ENCODE measurements around the gene NUBPL.

Gene NUBPL

GRCh38 chr14:31561155-31561846 lies at the start of gene NUBPL:
TSS of gene NUBPL (plus strand) at chr14:31561404. CDS start at chr14:31561440, 36 bp downstream.
- peak; percentile 68 for FAIRE-seq

- FAIRE-seq, result no peak
Observed at GRCh38 chr14:31527087-31527486, 34.1 kb upstream of the NUBPL start.

DNA sequence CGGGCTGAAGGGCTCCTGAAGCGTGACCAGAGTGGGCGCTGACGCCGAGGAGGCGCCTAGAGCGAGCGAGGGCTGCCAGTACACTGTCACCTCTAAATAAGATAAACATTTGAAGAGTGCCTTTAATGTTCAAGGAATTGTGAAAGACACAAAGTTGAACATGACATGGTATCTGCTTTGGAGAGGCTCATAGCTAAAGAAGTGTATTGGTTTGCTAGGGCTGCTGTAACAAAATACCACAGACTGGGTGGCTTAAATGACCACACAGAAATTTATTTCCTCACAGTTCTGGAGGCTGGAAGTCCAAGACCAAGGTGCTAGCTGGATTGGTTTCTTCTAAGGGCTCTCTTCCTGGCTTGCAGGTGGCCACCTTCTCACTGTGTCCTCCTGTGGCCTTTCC lies 33.7 kb upstream of the NUBPL start:
- no peak for FAIRE-seq

DNA sequence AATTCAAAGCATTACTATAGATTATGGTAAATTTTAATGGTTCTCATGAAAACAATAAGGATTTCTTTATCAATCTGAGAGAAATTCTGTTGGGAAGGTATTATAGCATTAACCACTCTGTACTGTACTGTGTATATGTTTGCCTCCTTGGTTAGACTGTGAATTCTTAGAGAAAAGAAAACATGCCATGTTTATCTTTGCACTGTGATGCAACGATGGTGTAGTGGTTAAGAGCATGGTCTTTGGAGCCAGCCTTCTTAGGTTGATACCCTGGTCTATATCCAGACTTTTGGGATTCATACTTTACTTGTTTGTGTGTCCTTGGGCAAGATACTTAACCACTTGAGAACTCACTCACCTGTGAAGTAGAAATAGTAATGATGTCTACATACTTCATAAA lies 32.2 kb upstream of the NUBPL start:
- FAIRE-seq, result no peak

DNA sequence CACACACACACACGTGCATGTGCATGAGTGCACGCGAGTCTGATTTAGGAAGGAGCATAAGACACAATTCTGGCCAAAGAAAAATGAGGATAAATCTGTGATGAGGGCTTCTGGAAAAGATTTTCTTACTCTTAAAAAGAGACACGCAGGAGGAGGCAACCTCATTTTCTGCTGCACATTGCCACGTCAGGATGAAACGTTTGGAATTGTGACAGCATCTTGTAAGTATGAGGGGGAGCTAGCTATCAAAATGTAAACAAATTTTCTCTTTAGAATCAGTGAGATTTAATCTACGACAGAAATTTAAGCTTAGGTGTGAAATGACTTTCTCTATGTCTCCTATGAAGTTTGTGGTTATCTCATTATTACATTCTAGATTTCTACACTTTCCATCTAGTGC lies 31.1 kb upstream of the NUBPL start:
- FAIRE-seq, result no peak

DNA sequence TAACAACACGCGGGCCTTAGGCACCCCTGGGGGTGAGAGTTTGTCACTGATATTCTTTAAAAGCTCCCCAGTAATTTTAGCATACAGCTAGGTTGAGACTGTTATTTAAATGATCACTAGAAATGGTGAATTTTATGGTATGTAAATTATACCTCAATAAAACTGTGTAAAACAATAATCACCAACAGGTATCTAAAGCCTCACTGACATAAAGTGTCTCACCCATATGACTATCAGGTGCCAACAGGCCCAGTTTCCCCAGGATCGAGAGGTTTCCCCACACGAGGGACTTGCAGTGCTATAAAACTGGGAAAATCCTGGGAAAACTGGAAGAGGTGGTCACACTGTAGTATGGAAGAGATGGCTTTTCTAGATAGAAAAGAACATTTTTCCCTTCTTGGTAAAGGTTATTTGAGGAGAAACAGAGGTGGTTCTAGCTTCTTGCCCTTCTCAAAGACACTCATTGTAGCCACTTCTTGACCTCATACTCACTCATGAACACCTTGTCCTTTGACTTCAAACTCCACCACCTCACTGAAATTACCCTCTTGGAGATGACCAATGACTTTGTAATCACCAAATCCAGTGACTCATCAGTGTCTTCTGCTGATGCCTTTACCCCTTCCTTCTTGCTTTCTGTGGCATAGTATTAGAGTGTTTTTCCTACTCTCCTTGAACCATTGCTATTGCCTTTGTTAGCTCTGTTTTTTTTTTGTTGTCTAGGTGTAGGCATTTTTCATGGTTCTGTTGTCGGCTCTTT lies 24.8 kb upstream of the NUBPL start:
- no peak for FAIRE-seq

- FAIRE-seq, result no peak
Observed at GRCh38 chr14:31541702-31542101, 19.5 kb upstream of the NUBPL start.

GRCh38 chr14:31543969-31544799 lies 17.0 kb upstream of the NUBPL start:
- FAIRE-seq, result no peak

GRCh38 chr14:31544816-31545215 lies 16.4 kb upstream of the NUBPL start:
- FAIRE-seq, result no peak

- no peak for FAIRE-seq
Observed at GRCh38 chr14:31545328-31545727, 15.9 kb upstream of the NUBPL start.

GRCh38 chr14:31549817-31550216 lies 11.4 kb upstream of the NUBPL start:
- FAIRE-seq, result no peak

- FAIRE-seq, result no peak
Observed at GRCh38 chr14:31550589-31550988, 10.6 kb upstream of the NUBPL start.

GRCh38 chr14:31556191-31556590 lies 5.0 kb upstream of the NUBPL start:
- FAIRE-seq, result no peak

- FAIRE-seq, result no peak
Observed at GRCh38 chr14:31559939-31560338, 1.3 kb upstream of the NUBPL start.

DNA sequence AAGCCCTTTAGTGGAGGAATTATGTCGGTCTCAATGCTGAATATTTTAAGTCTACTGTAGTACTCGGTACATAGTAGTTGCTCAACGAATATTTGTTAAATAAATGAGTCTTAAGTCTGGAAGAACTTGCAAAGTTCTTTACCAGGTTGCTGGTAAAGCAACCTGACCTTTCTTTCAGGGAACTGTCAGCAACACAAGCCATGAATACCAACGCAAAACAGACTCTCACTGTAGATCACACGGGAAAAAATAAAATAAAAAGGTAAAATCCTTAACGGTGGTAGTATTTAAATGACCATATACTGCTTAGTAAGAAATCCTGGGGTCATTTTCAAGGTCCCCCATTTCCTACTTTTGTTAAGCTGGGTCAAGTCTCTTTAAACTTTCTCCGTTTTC lies 447 bp upstream of the NUBPL start:
- FAIRE-seq, result no peak

- FAIRE-seq, result no peak
Observed at GRCh38 chr14:31564194-31564593, 3.0 kb downstream of the NUBPL start.

GRCh38 chr14:31566456-31566855 lies 5.3 kb downstream of the NUBPL start:
- FAIRE-seq, result no peak

GRCh38 chr14:31567655-31568054 lies 6.5 kb downstream of the NUBPL start:
- FAIRE-seq, result no peak

DNA sequence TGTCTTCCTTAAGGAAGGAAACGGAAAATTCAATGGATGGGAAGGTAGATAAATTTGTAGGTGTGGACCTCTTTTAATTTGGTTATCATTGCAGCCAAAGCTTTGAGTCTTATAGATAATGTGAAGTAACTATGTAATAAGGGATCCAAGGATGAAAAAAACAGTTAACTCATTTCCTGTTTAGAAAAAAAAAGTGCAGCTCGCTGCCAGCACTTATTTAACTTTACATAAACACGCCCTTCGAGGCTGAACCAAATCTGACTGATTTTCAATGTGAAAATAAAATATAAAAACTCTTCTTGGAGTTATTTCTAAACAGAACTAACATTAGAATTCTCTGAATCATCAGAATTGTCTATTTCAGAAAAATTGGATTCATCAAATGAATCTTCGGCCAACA lies 7.0 kb downstream of the NUBPL start:
- no peak for FAIRE-seq

GRCh38 chr14:31568671-31569070 lies 7.5 kb downstream of the NUBPL start:
- FAIRE-seq, result no peak

GRCh38 chr14:31572955-31573354 lies 11.8 kb downstream of the NUBPL start:
- no peak for FAIRE-seq

GRCh38 chr14:31576949-31577348 lies 15.7 kb downstream of the NUBPL start:
- no peak for FAIRE-seq

GRCh38 chr14:31578266-31578665 lies 17.1 kb downstream of the NUBPL start:
- no peak for FAIRE-seq
